ENCODE data around the gene IFNA6. TPM values are rescaled to one million over a fixed set of nuclear protein-coding genes. Genes with fewer than 3 reads are reported as not detected.

The IFNA6 gene
- total and polyA plus RNA-seq, 2 of the 4 experiments (the other 2 are of a cell fraction): not detected

DNA sequence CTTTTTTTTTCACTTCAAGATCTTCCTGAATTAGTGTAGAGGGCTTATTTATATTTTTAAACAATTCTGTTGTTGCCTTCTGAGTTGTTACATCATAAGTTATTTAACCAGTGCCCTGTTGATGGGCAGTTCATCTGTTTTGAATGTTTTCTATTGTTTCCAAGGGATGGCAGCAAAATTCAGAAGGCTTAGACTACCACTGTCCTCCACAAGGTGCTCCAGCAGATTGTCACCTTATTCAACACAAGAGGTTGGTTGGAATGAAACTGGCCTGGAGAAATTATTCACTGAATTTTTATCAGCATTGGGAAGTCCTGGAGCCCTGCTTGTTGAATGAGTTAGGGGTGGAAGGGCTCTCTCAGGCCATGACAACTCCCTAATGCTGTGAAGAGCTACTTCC, 14.2 kb downstream of the IFNA6 start:
- Histone ChIP-seq H2AK5ac (ENCODE audit: low read depth, low read length) (no peak overlapping the region), H4K91ac (ENCODE audit: insufficient read depth, low read depth, low read length) (no peak overlapping the region), H2BK15ac (ENCODE audit: low read depth, low read length) (no peak overlapping the region), H4K20me1 (ENCODE audit: insufficient read depth, low read length) (peaks cover 23% of the 10 kb centered on the region), H3K79me1 (ENCODE audit: low read depth in 1 of 2, low read length in 2 of 2) (peaks cover 0 to 34% of the 10 kb centered on the region in 2 experiments; a peak in 2 of 4 replicates), H3K4me1 (ENCODE audit: control insufficient read depth, insufficient read depth, low read length) (peaks cover 7% of the 10 kb centered on the region), H3K9ac (ENCODE audit: low read depth, low read length) (no peak overlapping the region), H2AK9ac (replicated peaks; ENCODE audit: low read depth, low read length, poor library complexity) (no peak overlapping the region), H3K9me1 (ENCODE audit: insufficient read depth, low read length) (peaks cover 7% of the 10 kb centered on the region), H3K18ac (ENCODE audit: low read depth, low read length) (no peak overlapping the region), H3K23ac (ENCODE audit: low read depth, low read length) (no peak overlapping the region), H3K56ac (ENCODE audit: extremely low read depth, insufficient read depth, low read length) (no peak overlapping the region), H3K9me3 (ENCODE audit: control insufficient read depth, insufficient read depth, low read length) (no peaks in the 10 kb centered on the region), H3K4ac (ENCODE audit: low read depth, low read length) (no peak overlapping the region), H2BK5ac (ENCODE audit: low read depth, low read length, poor library complexity, severe bottlenecking) (no peak overlapping the region), H2AFZ (replicated peaks; ENCODE audit: low read length, poor library complexity) (no peak overlapping the region), H4K5ac (ENCODE audit: low read depth, low read length) (no peak overlapping the region), H3K36me3 (ENCODE audit: control insufficient read depth, insufficient read depth, low read length) (peaks cover 11% of the 10 kb centered on the region), H2BK120ac (ENCODE audit: low read depth, low read length) (no peak overlapping the region), H3K14ac (replicated peaks; ENCODE audit: low read depth, low read length) (no peak overlapping the region), H3K4me2 (ENCODE audit: low read depth, low read length) (no peak overlapping the region), H2BK20ac (ENCODE audit: low read depth, low read length) (no peak overlapping the region), H3K27ac (ENCODE audit: insufficient read depth, low read length) (no peak overlapping the region), H4K8ac (ENCODE audit: low read depth in 2 of 2, low read length in 2 of 2) (no peak overlapping the region; a peak in 1 of 4 replicates), H3K4me3 (ENCODE audit: insufficient read depth, low read depth, low read length) (no peak overlapping the region), H3K27me3 (ENCODE audit: control insufficient read depth, insufficient read depth, low read length) (peaks cover 7% of the 10 kb centered on the region)
- in situ Hi-C loops (cut with MboI; ENCODE audit: low sequenced_read_pairs) (loop anchor here (25.0 kb wide), 2 partner anchors 326 to 676 kb away; partner anchors contain the start of gene CDKN2B), dilution Hi-C loops (cut with HindIII; ENCODE audit: low sequenced_read_pairs, unreplicated experiment) (no loop called here), intact Hi-C loops (cut with micrococcal nuclease) (loop anchor here (10.0 kb wide), 1 partner anchor 218 kb away; no protein-coding TSS in a partner anchor)
- BruUV-seq (replicated peaks): no TSS peak
- ATAC-seq (ENCODE audit: low read depth) (no peak), DNase-seq (no peak)
- TF ChIP-seq CHD1 (IDR thresholded peaks at IDR 0.05; ENCODE audit: low read depth, low read length): no peak
- TF ChIP-seq RAD21 (IDR thresholded peaks at IDR 0.05; ENCODE audit: low read length): no peak
- TF ChIP-seq NFE2L2 (IDR thresholded peaks at IDR 0.05; ENCODE audit: low read depth, low read length): no peak
- no peak for TF ChIP-seq POLR2A (IDR thresholded peaks at IDR 0.05; ENCODE audit: low read depth, low read length)
- TF ChIP-seq CEBPB (IDR thresholded peaks at IDR 0.05; ENCODE audit: low read depth, low read length): no peak
- TF ChIP-seq, protein P1, sequence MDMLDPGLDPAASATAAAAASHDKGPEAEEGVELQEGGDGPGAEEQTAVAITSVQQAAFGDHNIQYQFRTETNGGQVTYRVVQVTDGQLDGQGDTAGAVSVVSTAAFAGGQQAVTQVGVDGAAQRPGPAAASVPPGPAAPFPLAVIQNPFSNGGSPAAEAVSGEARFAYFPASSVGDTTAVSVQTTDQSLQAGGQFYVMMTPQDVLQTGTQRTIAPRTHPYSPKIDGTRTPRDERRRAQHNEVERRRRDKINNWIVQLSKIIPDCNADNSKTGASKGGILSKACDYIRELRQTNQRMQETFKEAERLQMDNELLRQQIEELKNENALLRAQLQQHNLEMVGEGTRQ (IDR thresholded peaks at IDR 0.05; ENCODE audit: low read depth, low read length): no peak
- no peak for TF ChIP-seq MXI1 (IDR thresholded peaks at IDR 0.05; ENCODE audit: borderline replicate concordance, low read depth, low read length)
- TF ChIP-seq MAZ (IDR thresholded peaks at IDR 0.05; ENCODE audit: borderline replicate concordance, low read depth, low read length): no peak
- no peak for TF ChIP-seq SMC3 (IDR thresholded peaks at IDR 0.05; ENCODE audit: low read depth, low read length)
- no peak for TF ChIP-seq BHLHE40 (IDR thresholded peaks at IDR 0.05; ENCODE audit: low read depth, low read length)
- ChIA-PET CTCF (no interaction called here), POLR2A (ENCODE audit: unreplicated experiment) (no interaction called here)

Measured in IMR-90 (cell line).